Measurements from ENCODE around the gene DNAJB2.
"Not testable (repeated sequence)": the region's sequence is repeated elsewhere in the genome, so short reads cannot be mapped to it uniquely, and the experiment has no call there.

The DNAJB2 gene

DNA sequence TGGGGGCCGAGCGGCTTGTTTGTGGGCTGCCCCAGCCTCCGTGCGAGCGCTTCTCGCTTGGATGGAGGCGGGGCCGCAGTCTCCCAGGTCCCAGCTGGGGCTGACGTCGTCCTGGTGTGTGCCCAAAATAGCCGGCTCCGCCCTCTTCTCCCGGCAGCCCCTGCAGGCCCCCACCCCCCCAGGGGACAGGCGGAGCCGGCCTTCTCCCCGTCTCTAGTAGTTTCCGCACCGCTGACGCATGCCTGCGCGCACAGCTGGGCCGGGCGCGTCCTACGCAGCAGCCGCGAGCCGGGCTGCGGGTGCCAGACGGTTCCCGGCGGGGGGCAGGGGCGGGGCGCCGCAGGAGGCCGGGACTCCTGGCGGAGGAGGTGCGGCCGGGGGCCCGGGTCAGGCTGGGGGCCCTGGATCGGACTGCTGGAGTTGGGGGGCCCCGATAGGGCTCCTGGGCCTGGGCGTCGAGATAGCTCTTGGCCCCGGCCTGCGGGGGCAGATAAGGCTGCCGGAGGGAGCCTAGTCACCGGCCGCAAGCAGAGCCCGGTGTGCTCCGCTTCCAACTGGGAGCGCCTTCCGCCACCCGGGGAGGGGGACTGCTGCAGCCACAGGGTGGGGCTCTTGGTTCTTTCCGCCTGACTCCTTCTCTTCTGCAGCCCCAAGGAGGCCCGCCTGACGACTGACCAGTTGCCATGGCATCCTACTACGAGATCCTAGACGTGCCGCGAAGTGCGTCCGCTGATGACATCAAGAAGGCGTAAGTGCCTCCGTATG lies at the start of gene DNAJB2:
DNAJB2 (plus strand) TSS at position 216 of the 765 bp plus-strand sequence; CDS start at position 684, 468 bp downstream.
- peak; percentile 97 for DNase-seq

DNA sequence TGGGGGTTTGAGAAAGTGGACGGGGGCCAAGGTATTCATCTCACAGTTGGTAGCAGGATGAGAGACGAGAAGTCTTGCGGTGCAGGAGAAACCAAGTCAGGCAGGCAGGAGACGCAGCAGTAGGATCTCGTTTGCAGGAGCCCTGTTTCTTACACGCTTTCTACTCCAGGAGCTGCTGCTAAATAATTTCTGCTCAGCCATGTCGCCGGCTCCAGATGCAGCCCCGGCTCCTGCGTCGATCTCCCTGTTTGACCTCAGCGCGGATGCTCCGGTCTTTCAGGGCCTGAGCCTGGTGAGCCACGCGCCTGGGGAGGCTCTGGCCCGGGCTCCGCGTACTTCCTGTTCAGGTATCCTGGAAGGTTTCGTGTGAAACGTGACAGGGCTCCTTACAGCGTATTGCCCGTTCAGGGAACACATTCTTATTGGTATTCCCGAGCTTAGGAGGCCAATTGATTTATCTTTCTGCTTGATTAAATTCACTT lies 49.1 kb upstream of the DNAJB2 start:
- no peak for DNase-seq

DNA sequence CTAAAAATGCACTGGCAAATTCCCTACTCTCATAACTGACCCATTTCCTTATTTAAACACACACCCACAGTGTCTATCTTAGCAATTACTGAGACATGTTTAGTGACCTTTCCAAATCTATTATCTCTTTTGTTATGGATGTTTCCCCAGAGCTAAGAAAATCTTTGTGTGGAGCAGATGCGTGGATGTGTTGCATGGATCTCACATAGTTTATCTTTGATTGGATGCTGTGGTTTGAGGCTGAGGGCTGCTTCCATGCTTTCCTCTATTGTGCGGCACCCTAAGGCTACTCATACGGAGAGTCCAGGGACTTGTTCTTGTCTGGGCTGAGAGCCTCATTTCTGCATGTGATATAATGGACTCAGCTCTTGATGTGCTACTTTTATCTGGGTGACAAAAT lies 44.8 kb upstream of the DNAJB2 start:
- DNase-seq, result no peak

DNA sequence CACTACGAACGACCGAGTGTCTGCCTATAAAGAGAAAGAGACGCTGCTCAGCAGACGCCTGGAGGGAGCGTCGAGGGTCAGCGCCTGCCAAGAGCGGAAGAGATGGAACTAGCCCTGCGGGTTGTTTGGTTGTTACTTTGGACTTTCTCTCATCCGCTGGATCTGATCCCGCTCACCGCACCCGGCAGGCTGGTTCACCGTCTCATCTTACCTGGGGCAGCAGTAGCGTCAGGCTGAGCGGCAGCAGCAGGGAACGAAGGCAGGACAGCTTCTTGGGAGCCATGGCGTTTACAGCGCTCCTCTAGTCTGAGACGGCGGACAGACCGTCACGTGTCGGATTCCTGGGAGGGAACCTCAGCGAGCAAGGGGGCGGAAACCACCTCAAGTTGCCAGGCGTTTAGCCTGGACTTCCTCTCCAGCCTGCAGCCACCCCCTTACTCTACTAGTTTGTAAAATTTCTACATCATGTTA lies 35.8 kb upstream of the DNAJB2 start:
- DNase-seq, result no peak

DNA sequence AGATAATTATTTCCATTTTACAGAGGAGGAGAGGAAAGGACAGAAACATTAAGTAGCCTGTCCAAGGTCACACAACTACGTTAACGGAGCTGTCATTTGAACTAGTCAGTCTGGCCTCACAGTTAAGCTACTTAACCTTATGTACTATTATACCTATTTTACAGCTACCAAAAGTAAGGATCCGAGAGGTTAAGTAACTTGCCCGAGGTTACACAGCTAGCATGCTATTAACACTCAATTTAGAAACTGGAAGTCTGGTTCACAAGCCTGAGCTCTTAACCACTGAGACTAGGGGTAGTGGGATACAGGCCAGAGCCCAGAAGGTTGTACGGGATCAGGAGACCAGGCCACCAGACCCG lies 34.4 kb upstream of the DNAJB2 start:
- no peak for DNase-seq

DNA sequence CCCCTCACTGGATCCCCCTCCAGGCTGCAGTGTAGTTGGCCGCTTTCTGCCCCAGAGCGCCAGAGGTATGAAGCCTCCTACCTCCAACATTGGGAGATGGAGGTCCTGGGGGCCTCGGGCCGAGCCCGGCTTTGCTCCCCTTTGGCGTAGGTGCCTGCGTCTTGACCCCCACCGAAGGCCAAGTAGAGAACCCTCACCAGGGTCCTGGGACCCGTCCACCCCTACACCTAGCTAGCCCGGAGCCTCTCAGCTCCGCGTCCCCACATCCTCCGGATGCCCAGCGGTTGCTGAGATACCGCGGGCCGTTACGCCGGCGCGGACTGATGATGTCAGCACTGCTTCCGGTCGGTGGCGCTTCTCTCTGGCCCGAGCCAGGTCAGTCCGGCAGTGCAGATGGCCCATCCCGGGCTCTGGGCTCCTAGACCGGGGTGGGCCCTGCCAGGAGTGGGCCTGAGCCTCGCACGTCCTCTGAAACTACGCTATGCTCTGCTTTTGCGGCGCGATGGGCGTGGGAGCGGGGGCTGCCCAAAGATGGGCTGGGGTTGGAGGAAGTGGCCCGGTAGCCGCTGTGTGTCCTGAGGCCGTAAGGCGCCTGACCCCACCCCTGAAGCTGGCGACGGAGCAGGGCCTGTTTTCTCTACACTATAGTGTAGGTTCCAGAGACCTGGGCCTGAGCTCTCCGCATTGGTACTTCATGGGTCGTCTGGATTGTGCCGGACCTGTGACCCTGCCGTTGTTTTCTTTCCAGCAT lies 33.8 kb upstream of the DNAJB2 start, which contains the start of the genes GLB1L and STK16:
GLB1L (minus strand) TSS at position 297 of the 751 bp plus-strand sequence. CDS start 1,871 bp downstream, outside the sequence.
STK16 (plus strand) TSS at position 332 of the 751 bp plus-strand sequence. CDS start 521 bp downstream, outside the sequence.
- peak; percentile 80 for DNase-seq

DNA sequence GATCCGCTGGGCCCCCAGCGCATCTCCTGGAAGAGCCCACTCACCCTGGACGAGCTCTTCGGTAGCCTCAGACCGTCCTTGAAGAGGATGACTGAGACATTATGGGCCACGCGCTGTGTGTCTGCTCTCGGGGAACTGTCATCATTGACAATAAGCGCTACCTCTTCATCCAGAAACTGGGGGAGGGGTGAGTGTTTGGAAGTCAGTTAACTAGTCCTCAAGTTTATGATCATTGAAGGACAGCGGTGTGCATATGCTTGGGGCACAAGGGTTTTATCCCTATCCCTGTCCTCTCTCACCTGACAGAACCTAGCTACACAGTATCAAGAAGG lies 33.3 kb upstream of the DNAJB2 start:
- DNase-seq, result no peak

DNA sequence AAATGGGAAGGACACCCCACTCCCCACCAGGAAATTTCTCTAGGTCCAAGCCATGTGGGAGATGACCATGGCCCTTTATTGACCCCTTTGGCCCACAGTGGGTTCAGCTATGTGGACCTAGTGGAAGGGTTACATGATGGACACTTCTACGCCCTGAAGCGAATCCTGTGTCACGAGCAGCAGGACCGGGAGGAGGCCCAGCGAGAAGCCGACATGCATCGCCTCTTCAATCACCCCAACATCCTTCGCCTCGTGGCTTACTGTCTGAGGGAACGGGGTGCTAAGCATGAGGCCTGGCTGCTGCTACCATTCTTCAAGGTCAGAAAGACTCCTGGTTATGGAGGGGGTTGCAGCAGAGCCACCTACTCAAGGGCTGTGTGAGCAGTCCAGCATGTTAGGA lies 32.6 kb upstream of the DNAJB2 start:
- DNase-seq, result no peak

DNA sequence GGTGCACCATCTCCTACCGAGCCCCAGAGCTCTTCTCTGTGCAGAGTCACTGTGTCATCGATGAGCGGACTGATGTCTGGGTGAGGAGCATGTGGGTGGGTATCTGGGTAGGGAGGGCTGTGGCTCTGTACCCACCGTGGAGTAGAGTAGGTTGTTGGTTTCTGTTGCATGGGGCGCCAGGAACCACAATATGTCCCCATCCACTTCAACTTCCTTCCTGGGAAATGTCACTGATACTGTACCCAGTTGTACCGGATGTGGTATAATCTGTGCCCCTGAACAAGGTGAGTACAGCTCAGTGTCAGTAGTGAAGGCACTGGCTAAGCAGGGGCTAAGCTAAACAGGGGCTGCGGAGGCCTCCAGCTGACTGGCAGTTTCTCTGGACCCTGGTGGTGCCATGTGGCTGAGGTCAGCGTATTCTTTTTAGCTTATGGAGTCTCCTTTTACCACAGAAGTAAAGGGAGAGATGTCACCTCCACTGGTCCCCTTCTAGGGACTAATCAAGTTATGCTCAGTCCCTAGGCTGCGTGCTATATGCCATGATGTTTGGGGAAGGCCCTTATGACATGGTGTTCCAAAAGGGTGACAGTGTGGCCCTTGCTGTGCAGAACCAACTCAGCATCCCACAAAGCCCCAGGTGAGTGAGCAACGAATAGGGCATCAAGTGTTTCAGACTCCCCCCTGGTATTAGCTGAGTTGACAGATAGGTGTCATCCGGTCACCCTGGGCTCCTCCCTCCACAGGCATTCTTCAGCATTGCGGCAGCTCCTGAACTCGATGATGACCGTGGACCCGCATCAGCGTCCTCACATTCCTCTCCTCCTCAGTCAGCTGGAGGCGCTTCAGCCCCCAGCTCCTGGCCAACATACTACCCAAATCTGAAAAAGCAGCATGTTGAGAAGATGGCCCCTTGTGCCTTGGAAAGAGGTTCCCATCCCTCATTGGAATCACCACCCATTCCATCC lies 31.2 kb upstream of the DNAJB2 start:
- peak; percentile 54 for DNase-seq

DNA sequence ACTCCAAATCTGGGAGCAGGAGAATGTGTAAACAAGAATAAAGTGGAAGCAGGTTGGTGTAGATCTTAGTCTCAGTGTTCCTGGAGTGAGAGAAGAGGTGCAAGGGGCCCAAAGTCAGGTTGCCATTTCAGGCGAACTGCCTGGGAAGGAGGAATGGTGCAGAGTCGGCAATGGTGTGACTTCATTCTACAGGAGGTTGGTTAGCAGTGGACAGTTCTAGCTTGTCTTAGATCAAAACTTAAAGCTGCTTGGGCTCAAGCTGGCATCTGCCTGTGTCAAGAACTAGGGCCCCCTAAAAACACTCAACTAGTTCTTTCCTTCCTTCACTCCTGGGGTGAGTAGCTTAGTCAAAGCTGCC lies 30.3 kb upstream of the DNAJB2 start:
- no peak for DNase-seq

DNA sequence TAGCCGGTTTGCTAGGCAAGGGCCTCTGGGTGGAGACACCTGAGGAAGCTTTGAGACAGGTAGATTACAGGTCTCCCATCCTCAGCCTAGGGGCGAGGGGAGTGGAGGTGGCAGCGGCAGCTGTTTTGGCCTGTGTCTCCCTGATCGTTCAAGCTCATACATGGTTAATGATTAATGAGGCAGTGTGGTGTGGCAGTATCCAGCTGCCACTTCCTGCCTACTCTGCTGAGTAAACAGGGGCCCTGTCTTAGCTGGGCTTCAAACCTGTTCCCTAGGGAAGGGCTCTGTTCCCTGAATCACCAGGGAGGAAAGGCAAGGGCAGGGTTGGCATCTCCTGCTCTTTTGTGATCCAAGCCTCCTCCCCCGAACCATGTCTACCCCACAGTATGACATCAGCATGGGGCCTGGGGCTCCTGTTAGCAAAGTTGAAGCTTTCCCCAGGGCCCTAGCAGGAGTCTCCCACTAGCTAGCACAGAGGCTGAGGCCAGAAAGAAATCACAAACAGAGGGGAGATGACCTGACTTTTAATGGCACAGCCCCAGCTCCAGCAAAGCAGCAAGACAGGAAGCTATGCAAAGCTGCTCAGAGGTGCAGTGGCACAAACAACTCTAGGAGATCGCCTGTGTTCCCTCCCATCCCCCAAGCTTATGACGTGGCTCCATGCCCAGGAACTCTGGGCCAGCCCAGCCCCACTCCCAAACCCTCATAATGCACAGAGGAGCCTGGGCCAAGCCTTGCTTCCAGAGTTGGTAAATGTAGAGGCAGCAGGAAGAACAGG lies 29.8 kb upstream of the DNAJB2 start:
- DNase-seq, result no peak

DNA sequence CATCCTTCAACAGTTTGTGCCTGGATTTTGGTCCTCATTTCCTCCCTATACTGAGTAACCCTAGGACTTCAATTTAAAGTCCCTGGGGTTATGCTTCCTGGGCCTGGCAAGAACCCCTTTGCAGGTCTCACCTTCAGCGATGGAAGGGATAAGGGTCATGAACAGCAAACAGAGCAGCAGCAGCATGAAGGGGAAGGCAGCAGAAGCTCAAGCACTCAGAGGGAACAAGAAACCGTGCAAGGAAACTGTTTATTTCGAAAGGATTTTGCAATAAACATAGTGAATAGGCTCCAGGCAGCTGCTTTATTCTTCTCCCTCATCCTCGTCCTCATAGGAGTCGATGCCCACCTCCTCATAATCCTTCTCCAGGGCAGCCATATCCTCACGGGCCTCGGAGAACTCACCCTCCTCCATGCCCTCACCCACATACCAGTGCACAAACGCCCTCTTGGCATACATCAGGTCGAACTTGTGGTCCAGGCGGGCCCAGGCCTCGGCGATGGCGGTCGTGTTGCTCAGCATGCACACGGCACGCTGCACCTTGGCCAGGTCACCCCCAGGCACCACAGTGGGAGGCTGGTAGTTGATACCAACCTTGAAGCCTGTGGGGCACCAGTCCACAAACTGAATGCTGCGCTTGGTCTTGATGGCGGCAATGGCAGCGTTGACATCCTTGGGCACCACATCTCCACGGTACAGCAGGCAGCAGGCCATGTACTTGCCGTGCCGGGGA lies 29.0 kb upstream of the DNAJB2 start:
- DNase-seq, result no peak

DNA sequence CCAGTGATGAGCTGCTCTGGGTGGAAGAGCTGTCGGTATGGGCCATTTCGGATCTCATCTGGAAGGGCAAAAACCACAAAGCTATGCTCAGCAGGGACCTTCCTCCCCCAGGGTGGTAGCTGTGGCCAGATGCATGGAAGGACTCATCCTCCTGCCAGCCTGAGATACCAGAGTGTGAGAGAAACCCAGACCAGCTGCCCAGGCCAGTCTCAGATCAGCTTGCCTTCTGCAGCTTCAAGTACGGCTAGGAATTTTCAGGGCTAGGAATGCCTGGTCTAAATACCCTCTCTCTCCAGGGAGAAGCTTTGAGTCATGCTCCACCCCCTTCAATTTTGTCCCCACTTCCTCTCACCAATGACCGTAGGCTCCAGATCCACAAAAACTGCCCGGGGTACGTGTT lies 27.5 kb upstream of the DNAJB2 start:
- no peak for DNase-seq

DNA sequence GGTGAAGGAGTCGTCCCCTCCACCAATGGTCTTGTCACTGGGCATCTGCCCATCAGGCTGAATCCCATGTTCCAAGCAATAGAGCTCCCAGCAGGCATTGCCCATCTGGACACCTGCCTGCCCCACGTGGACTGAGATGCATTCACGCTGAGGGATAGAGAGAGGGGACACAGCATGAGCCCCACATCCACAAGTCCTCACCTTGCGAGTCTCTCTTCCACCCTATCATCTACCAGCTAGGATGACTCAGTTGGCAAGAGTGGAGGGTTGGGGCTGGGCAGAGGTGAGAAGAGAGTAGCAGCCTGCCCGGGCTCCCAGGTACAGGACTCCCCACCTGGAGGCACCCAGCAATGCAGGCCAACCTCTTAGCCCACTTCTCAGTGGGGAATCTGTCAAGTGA lies 27.1 kb upstream of the DNAJB2 start:
- DNase-seq, result peak; percentile 18

DNA sequence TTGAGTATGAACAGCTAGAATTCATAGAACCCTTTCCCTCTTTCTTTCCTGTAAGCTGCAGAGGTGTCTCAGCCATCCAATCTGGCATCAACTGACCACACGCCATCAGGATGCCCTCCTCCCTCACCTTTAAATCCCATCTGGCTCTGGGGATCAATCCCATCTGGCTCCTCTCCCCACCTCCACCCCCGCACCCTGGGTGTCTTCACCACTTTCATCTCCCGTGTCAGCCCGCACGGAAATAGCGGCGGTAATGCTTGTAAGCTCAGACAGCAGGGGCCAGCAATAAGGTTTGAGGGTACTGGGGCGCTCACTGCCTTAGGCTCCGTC lies 26.6 kb upstream of the DNAJB2 start:
- DNase-seq, result peak; percentile 31

DNA sequence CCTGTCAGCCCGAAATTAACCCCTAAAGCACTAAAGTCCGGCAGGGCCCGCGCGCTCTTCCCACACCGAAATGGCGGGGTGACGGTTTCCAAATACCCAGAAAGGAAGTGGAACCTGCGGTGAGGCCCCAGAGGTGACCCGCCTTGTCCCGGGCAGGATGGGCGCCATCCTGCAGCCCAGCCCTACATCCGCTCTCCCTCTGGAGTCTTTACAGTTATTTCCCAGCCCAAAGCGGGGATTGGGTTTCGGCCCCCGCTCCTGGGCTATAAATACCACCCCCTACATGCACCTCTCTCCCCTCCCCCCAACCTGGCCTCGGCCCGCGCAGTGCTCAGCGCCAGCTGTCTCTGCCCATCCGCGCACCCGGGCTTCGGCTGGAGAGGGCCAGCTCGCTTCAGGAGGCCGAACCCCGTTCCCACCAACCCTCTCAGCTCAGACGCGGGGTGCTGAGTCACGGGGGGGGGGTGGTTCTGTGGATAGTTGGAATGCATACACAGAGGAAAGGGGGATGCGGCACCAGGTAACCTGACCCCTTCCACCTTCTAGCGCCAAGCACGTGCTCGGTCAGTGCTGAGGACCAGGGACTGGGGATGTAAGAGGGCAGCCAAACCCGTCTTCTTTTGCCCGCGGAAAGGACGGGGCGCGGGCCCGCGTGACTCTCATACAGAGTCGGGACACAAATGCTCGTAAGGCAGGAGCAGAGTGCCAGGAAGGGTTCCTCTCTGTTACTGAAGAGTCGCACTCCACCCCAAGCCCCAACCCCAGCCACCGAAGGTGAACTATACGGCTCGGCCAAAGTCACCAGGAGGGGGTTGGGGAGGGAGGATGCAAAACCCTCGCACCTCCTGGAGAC lies 26.0 kb upstream of the DNAJB2 start, which contains the start of gene TUBA4B:
TUBA4B (plus strand) TSS at position 344 of the 853 bp plus-strand sequence; CDS start at position 509, 165 bp downstream.
- DNase-seq, result peak; percentile 27

DNA sequence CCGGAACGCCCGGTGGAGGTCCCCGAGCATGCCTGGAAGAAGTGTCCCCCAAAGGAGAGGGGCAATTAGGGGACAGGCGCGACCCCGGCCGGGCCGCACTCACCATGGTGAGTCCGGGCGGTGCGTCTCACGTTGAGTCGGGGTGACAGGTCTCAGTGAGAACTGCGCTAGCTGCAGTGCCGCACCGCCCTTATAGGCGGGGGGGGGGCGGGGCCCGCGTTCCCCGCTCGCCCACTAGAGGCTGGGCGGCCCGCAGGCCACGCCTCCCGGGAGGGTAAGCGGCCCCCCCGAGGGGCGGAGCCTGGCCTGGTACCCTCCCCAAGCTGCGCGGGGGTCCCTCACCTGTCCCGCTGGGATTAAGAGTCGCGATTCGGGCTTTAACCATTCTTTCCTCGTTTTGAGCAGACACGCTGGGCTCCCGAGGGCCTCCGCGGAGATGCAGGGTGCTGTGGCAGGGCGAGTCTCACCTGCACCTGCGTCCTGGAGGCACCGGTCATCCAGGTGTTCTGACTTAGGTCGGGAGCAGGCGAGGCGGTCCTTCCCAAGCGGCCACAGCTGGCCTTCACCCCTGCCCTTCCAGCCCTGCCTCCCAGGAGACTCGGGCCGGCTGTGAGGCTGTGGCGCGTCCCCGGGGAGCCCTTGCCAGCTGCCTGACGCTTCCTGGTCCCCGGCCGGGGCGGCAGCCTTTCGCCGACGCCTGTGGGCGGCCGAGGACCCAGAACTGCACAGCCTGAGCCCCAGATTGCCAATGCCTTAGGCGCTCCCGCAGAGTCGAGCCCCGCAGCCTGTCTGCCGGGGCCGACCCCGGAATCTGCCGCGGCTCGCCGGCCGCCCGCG lies 25.2 kb upstream of the DNAJB2 start, which contains the start of gene TUBA4A:
TUBA4A (minus strand) TSS at position 166 of the 837 bp plus-strand sequence; CDS start at position 106, 60 bp downstream.
- DNase-seq, result peak; percentile 90

DNA sequence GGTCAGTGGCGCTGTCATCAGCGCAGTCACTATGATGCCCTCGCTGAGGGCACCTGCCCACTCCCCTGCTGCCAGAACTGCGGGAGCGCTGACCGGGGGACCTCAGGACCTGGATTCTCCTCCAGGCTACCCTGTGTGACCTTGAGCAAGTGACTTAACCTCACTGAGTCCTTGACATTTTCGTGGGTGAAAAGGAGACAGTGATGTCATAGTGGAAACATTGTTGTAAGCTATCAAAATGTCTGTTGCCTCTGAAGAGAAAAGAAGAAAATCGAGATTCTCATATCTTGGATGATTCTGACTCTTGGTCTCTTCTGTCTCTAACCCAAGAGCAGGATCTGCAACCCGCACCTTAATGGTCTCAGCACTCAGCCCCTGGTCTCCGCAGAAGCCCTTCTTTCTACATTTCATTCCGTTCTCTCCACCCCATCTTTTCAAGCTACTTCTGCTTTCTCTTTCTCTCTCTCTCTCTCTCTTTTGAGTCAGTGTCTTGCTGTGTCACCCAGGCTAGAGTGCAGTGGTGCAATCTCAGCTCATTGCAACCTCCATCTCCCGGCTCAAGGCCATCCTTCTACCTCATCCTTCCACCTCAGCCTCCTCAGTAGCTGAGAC lies 24.5 kb upstream of the DNAJB2 start:
- DNase-seq, result peak; percentile 19

DNA sequence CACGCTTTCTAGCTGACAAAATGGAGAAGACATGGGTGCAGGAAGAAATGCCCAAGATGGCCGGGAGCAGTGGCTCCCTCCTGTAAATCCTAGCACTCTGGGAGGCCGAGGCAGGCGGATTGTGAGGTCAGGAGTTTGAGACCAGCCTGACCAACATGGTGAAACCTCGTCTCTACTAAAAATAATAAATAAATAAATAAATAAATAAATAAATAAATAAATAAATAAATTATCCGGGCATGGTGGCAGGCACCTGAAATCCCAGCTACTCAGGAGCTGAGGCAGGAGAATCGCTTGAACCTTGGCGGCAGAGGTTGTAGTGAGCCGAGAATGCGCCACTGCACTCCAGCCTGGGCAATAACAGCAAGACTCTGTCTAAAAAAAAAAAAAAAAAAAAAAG lies 20.2 kb upstream of the DNAJB2 start:
- not testable (repeated sequence) for DNase-seq
